Measurements from ENCODE around the gene ZNF92.
"Not testable (repeated sequence)": the region's sequence is repeated elsewhere in the genome, so short reads cannot be mapped to it uniquely, and the experiment has no call there.

The ZNF92 gene

DNA sequence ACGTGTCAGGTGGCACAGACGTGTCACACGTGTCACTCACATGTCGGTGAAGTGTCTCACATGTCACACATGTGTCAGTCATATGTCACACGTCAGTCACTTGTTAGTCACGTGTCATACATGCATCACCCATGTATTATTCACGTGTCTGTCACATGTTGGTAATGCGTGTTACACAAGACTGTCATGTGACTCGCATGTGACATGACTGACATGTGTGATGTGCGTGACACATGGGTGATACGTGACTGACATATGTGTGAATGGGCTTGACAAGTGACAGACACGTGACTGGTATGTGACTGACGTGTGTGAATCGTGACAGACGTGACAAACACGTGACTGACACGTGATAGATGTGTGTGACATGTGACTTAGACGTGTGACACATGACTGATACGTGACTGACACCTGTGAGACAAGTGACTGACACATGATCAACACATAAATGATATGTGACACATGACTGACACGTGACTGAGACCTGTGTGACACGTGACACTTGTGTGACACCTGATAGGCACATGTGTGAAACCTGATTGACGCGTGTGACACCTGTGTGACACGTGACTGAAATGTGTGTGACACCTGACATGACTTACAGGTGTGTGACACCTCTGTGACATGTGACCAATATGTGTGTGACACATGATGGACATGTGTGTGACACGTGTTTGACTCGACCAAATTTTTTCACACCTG lies 56.1 kb downstream of the ZNF92 start:
- DNase-seq, result no peak

DNA sequence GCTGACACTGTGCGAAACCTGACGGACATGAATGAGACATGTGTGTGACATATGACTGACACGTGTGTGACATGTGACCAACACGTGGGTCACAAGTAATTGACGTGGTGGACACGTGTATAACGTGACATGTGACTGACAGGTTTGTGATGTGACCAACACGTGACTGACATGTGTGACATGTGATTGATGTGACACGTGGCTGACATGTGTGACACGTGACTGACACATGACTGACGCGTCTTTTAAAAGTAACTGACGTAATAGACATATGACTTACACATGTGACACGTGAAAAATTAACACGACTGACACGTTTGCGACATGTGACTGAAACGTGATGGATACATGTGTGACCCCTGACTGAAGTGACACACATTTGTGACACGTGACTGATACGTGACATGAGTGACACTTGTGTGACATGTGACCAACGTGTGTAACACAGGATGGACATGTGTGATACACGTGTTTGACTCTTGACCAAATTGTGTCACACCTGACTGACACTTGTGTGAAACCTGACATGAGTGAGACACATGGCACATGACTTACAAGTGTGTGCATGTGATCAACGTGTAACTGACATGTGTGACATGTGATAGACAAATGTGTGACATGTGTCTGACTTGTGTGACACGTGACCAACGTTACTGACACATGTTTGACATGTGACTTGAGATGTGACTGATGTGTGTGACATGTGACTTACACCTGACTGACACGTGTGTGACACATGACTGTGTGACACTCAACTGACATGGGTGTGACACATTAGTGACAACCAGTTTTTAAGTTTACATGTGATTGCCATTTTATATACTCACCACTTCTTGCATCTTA lies 56.9 kb downstream of the ZNF92 start:
- DNase-seq, result no peak

GRCh38 chr7:65434307-65434706 lies 60.7 kb downstream of the ZNF92 start:
- no peak for DNase-seq

DNA sequence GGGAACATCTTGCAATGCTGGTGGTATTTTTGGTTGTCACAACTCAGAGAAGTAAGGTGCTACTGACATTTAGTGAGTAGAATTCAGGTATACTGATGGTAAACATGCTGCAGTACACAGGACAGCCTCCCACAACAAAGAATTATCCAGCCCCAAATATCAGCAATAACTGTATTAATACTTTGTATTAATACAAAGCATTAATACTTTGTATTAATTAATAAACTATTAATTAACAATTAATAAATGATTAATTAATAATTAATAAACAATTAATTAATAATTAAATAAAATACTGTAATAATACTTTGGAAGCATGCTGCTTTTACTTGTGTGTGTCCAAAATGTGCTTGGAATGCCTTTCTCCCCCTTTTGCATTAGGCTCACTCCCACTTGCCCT lies 62.5 kb downstream of the ZNF92 start:
- no peak for DNase-seq

DNA sequence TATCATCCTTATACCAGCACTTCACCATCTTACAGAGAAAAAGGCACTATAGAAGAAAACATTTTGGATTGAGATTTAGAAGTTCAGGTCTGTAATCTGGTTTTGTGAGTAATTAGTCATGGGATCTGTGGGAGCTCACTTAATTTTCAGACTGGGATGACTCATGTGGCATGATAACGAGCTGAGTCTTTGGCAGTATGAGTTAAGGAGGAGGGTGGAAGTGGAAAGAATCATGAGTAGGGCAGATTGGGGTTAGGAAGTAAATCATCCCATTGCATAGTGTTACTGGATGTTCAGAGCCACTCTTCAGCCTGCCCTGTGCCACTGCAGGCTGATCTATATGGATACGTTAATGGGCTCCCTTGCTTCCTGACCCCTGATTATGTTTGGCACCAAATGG lies 64.9 kb downstream of the ZNF92 start:
- no peak for DNase-seq

DNA sequence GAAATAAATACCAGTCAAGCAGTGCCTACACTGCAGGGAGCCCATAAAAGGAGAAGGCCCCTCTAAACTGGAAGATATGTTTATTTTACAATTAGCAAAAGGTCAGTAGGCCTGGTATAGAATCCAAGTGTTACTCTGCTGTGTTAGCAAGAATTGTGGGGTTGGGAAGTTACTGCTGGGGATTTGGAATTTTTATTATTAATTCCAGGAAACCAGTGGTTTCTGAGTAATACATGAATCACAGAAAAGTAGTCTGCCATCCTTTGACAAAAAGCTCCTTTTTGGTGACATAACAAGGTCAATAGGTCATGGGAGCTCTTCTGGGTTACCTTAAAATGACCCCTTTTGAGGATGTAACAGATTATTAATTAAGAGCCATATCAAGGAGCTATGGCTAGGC lies 67.4 kb downstream of the ZNF92 start:
- peak; percentile 2 for DNase-seq

- no peak for DNase-seq
These were observed 70.7 kb downstream of the ZNF92 start for GRCh38 chr7:65444205-65444842.

GRCh38 chr7:65444899-65445823 lies 71.5 kb downstream of the ZNF92 start:
- peak; percentile 43 for DNase-seq

- DNase-seq, result not testable (repeated sequence)
These were observed 73.4 kb downstream of the ZNF92 start for GRCh38 chr7:65447041-65447440.

DNA sequence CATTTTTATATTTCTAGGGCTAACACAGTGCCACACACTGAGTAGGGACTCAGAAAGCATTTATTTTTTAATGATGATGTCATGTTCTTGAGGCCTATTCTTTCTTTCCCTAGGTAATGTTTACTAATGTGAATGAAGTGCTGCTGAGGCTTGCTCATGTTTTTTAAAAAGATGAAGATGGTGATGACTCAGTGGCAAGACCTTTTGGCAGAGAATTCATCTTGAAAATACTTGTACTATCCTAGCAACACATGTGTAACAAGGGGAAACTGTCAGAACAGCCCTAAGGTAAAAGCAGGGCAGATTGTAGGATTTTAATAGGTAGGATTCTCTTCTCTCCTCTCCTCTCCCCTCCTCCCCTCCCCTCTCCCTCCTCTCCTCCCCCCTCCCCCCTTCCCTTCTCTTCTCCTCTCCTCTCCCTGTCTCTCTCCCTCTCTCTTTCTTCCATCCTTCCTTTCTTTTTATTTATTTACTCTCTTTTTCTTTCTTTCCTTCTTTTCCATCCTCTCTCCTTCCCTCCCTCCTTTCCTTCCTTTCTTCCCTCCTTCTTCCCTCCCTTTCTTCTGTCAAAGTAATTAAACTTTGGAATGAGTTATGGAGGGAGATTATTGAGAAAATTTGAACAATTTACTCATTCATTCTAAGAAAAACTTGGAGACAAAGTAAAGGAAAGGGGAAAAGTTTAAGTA lies 75.3 kb downstream of the ZNF92 start:
- DNase-seq, result peak; percentile 28

- DNase-seq, result no peak
These were observed 75.8 kb downstream of the ZNF92 start for GRCh38 chr7:65449505-65449852.
